NCI-H2029 (cell line): Measurements from ENCODE around the gene CD300LG.

Experiments used
- DNase-seq: peaks from one replicate; lab custom pipeline; 2025; lab: John Stamatoyannopoulos, UW

CD300LG gene

DNA sequence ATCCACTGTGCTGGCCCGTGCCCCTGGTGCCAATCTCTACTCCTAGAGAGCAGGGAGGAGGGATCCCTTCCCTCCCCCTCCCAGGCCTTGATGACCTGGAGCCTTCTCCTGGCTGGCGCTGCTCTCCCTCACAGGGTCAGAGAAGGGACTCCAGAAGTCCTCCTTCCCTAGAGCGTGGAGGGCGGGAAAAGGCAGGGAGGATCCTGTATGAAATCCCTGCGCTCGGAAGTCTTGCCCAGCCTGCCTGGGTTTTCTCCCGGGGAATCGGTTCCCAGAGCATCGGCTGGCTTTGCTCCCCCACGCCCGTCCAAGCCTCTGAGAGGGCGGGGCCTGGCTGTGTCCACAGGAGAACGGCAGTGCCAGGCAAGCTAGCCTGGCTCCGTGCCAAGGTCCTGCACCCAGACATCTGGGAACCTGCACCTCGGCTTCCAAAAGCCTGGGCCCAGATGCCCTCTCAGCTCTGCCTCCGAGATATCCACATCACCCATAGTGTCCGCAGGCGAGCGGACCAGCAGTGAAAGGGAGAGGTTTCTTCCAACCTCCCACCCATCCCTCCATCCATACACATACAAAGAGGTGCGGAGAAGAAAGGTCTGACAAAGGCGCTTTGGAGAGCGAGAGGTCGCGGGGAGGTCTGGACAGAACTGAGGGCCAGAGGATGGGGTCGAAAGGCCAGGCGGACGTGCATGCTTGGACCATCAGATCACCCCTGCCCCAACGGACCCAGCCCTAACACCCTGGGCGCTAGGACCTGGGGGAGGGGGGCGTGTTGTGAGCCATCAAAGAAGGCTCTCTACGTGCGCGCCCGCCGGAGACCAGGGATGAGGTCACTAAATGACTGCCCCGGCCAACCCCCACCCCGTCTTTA, 59.2 kb downstream of the CD300LG start:
- DNase-seq: no peak

DNA sequence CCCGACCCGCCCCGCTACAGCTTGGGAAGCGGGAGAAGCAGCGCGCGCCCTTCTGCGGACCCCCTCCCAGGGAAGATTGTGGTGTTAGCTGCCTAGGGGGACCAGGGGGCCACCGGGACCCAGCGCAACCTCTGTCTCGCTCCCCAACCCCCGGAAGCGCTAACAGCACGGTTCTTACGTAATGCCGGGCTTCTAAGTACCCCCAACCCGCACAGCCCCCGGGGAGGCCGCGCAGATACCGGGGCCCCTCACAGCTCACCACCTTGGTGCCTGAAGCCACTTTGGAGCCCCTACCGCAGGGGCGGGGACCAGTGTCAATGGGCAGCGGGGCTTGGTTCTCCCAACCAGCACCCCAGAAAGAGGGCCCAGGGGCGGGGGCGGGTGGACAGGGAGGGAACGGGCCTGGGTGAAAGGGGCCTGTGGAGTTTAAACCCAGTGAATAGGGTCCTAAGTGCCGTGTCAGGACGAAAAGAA, 60.0 kb downstream of the CD300LG start:
- no peak for DNase-seq

DNA sequence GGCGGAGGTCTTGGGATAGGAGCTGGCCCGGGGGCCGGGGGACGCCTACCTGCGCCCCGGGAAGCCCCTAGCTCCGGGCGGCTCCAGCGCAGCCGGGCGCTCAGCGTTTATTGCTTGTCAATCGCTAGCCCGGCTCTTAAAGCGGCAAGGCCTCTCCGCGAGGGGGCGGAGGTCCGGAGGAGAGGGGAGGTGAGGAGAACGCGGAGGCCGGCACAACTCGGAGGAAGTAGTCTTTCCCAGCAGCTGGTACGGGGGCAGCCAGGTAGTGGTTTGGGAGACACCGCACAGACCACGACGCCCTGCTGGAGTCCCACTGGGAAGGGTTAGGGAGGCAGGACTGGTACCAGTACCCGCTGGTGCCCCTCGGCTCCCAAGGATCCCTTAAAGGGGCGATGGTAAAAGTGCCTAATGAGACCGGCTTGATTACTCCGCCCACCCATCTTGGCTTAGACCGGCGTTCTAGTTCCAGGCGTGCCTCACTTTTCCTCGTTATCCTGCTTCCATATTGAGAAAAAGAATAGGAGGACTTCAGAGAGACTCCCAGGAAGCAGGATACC, 60.5 kb downstream of the CD300LG start, which contains the start of gene MPP2:
Gene MPP2 (minus strand): TSS at position 112 of the 557 bp plus-strand sequence. CDS start 3,076 bp downstream, outside the sequence.
- no peak for DNase-seq

DNA sequence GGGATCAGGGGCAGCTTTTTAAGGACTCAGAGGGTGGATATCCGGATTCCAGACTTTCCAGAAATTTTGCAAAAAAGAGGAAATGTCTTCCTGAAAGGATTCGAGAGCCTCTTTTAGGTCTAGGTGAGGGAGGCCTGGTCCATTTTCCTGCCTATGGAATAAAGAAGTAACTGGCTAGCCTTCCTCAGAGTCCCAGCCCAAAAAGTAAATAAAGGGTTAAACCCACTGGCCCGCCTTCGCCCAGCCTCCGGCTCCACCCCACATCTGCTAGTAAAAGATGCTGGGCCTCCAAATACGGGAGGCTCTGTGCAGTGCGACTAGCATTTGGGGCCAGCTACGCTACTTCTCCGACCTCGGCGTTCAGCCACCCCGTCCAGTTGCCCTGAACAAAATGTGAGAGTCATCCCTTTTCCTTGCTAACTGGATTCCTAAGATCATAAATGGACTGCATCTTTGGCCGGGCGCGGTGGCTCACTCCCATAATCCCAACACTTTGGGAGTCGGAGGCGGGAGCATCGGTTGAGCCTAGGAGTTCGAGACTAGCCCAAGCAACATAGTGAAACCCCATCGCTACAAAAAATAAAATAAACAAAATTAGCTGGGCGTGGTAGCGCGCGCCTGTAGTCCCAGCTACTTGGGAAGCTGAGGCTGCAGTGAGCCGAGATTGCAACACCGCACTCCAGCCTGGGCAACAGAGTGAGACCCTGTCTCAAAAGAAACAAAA, 61.2 kb downstream of the CD300LG start:
- no peak for DNase-seq

- no peak for DNase-seq
Observed at GRCh38 chr17:43909537-43910231, 62.7 kb downstream of the CD300LG start.

DNA sequence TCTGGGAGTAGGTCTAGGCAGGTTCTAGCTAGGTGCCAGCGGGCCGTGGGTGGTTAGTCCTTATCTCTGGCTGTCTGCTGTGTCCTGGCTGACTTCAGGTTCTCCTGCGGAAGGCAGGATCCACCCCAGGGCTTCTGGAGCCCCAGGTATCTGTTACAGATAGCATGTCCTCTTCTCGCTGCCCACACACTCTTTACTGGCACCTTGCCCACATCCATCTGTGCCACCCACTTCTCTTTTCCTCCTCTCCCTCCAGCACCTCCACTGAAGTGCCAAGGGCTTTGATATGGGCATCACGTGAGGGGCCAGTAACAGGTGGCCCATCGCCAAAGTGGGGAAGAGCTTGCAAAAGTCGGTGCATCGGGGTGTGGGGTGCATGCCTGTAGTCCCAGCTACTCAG, 64.9 kb downstream of the CD300LG start:
- DNase-seq: peak; percentile 59

GRCh38 chr17:43912635-43913304, 65.8 kb downstream of the CD300LG start:
- no peak for DNase-seq
